GM06990 (cell line): ENCODE data around the gene SLC17A4.
A peak's percentile ranks its signal among the peaks of the same experiment; 100 is the strongest.
"Not testable (repeated sequence)": the region's sequence is repeated elsewhere in the genome, so short reads cannot be mapped to it uniquely, and the experiment has no call there.

Source experiments
- DNase-seq: peaks from one replicate; pipeline ENCODE4 v3.0.0-alpha.2; 2011; ENCODE audit not compliant: insufficient read length; ENCODE audit errors: extremely low read depth
- H3K27me3 ChIP-seq: replicated peaks from 2 replicates; pipeline ENCODE4 v1.6.0; 2011; ENCODE audit warnings: low read length; ENCODE audit not compliant: control insufficient read depth, insufficient read depth
- H3K36me3 ChIP-seq: 2 replicates; pipeline ENCODE4 v1.5.1; 2011; ENCODE audit warnings: low read length; ENCODE audit not compliant: control insufficient read depth, insufficient read depth
- H3K4me3 ChIP-seq: replicated peaks from 2 replicates; pipeline ENCODE4 v1.5.1; 2011; ENCODE audit warnings: low read depth, mild to moderate bottlenecking, control low read depth, low read length
- TF ChIP-seq, protein P1 (sequence below): IDR thresholded peaks from 2 replicates; pipeline ENCODE4 v1.5.1; 2011; ENCODE audit warnings: low read length, control low read depth, mild to moderate bottlenecking, inconsistent platforms; ENCODE audit not compliant: insufficient read depth, poor library complexity, severe bottlenecking

Gene SLC17A4

DNA sequence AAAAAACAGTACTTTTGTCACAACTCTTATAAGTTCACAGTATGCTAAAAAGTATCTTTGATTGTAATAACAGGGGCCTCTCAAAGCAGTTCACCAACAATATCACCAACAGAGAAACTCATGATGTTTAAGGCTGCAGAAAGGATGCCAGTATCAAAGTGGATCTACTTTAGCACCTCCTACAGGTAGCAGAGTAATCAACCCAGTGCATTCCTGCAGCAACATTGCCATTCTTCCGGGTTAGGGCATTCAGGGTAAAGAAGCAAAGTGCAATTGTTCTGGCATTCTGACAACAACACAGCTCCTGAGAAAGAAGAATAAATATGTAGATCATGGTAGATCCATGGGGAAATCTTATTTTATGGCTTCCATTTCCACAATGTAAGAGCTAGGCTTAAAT lies 7.6 kb upstream of the SLC17A4 start:
- no peaks in the 10 kb centered on the region for H3K27me3 ChIP-seq
- no peak for DNase-seq
- no peaks in the 10 kb centered on the region for H3K36me3 ChIP-seq
- H3K4me3 ChIP-seq: no peak overlapping the region
- TF ChIP-seq, protein P1, sequence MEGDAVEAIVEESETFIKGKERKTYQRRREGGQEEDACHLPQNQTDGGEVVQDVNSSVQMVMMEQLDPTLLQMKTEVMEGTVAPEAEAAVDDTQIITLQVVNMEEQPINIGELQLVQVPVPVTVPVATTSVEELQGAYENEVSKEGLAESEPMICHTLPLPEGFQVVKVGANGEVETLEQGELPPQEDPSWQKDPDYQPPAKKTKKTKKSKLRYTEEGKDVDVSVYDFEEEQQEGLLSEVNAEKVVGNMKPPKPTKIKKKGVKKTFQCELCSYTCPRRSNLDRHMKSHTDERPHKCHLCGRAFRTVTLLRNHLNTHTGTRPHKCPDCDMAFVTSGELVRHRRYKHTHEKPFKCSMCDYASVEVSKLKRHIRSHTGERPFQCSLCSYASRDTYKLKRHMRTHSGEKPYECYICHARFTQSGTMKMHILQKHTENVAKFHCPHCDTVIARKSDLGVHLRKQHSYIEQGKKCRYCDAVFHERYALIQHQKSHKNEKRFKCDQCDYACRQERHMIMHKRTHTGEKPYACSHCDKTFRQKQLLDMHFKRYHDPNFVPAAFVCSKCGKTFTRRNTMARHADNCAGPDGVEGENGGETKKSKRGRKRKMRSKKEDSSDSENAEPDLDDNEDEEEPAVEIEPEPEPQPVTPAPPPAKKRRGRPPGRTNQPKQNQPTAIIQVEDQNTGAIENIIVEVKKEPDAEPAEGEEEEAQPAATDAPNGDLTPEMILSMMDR: peak; percentile 20

DNA sequence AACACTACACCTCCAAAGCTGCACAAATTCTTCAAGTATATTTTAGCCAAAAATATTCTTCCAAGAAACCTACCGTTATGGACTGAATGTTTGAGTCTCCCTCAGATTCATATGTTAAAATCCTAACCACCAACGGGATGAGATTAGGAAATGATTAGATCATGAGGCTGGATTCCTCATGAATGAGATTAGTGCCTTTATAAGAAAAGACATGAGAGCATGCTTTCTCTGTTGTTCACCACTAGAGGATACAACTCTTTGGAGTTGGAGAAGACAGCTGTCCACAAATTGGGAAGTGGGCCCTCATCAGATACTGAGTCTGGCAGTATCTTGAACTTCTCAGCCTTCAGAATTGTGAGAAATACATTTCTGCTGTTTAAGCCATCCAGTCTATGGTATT lies 7.1 kb upstream of the SLC17A4 start:
- no peak for DNase-seq
- Histone ChIP-seq H3K27me3 (no peaks in the 10 kb centered on the region), H3K4me3 (no peak overlapping the region), H3K36me3 (no peaks in the 10 kb centered on the region)
- TF ChIP-seq, protein P1: no peak

DNA sequence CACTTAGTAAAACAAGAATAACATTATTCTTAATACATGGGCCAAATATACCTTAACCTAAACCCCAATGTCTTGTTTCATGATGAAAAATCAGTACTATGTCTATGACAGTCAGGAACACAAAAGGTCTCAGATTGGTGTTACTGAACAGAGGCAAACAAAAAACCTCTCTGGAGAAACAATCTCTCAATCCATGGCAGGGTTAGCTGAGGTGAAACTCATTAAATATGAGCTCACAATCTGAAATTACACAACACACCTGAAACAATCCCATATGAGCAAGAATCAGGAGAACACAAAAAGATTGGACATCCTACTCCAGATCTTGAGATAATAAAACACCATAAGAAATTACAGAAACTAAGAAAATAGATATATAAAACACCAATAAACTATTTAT lies 6.5 kb upstream of the SLC17A4 start:
- H3K36me3 ChIP-seq: no peaks in the 10 kb centered on the region
- no peak for DNase-seq
- H3K27me3 ChIP-seq: no peaks in the 10 kb centered on the region
- H3K4me3 ChIP-seq: no peak overlapping the region
- TF ChIP-seq, protein P1: no peak

DNA sequence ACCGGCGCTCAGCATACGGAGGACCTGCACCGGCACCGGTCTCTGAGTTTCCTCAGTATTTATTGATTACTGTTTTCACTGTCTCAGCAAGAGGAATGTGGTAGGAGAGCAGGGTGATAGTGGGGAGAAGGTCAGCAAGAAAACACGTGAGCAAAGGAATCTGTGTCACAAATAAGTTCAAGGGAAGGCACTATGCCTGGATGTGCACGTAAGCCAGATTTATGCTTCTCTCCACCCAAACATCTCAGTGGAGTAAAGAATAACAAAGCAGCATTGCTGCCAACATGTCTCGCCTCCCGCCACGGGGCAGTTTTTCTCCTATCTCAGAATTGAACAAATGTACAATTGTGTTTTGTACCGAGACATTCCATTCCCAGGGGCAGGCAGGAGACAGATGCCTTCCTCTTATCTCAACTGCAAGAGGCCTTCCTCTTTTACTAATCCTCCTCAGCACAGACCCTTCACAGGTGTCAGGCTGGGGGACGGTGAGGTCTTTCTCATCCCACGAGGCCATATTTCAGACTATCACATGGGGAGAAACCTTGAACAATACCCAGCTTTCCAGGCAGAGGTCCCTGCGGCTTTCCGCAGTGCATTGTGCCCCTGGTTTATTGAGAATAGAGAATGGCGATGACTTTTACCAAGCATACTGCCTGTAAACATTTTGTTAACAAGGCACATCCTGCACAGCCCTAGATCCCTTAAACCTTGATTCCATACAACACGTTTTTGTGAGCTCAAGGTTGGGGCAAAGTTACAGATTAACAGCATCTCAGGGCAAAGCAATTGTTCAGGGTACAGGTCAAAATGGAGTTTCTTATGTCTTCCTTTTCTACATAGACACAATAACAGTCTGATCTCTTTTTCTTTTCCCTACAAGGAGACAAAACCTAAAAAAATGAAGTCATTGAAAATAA lies 5.7 kb upstream of the SLC17A4 start:
- DNase-seq, H3K4me3 ChIP-seq, H3K36me3 ChIP-seq, H3K27me3 ChIP-seq: not testable (repeated sequence)

DNA sequence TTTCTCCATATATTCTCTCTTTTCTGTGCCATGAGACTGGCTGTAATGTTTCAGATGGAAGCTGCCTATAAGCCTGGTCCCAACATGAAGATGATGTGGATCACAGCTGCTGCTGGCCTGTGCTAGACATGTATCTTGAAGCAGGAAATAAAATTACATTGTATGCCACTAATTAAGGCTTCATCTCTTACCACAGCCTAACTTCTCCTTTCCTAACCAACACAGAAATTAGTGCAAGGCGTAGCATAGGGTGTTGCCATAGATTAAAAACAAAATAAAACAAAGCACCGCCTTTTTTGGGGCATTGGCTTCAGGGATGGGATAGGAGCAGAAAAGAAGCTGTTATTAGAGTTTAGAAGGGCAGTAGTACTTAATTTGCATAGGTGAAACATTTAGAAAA lies 4.7 kb upstream of the SLC17A4 start:
- H3K36me3 ChIP-seq: no peaks in the 10 kb centered on the region
- TF ChIP-seq, protein P1: no peak
- H3K27me3 ChIP-seq: no peaks in the 10 kb centered on the region
- H3K4me3 ChIP-seq: no peak overlapping the region
- DNase-seq: no peak

DNA sequence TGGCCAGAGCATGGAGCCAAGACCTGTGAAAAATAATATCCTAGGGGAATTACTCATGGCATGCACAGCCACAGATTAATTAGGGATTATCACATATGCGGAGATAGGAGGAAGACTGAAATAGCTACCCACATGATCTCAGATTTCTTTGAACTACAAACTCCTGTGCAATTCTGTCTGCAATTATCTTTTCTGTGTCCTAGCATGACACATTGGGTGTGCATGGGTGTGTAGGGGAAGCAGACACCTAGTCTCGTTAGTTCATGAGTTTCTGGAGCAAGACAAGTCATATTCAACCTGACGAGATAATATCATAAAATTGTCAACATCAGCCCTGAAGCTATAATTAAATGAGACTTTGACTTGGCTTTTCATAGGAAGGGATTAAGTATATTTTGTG lies 3.6 kb upstream of the SLC17A4 start:
- Histone ChIP-seq H3K4me3 (no peak overlapping the region), H3K36me3 (no peaks in the 10 kb centered on the region), H3K27me3 (no peaks in the 10 kb centered on the region; the same call in 1 of the 2 replicates)
- TF ChIP-seq, protein P1: no peak
- no peak for DNase-seq
